Stimulated activated CD8-positive, alpha-beta memory T cell treated with anti-CD3 and anti-CD28 coated beads, Interleukin-15, amount 100 ng/mL, for 48 hours (primary cell): ENCODE measurements around the gene ITSN2.
"Not testable (repeated sequence)": the region's sequence is repeated elsewhere in the genome, so short reads cannot be mapped to it uniquely, and the experiment has no call there.

Experiments used
- DNase-seq, 2 donors: peaks; one replicate each; pipeline ENCODE4 v3.0.0-alpha.2; 2020; ENCODE audit warnings: low read depth in 2 of 2

ITSN2 gene

DNA sequence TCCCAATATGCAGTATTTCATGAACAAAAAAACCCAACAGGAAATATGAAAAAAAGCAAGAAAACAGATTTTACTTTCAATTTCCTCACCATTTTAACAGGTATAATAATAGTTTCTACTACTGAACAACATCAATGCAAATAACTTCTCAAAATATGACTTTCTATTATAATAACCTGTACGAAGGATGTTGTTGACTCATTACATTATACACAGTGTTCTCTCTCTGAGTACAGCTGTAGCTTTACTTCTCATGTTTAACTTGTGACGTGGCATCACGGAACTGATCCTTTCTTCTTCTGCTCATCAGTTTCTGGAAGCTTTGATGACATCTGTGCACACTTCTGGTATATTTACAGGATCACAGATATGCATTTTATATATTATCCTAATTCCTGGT is 145.5 kb downstream of the ITSN2 start:
- DNase-seq: no peak

DNA sequence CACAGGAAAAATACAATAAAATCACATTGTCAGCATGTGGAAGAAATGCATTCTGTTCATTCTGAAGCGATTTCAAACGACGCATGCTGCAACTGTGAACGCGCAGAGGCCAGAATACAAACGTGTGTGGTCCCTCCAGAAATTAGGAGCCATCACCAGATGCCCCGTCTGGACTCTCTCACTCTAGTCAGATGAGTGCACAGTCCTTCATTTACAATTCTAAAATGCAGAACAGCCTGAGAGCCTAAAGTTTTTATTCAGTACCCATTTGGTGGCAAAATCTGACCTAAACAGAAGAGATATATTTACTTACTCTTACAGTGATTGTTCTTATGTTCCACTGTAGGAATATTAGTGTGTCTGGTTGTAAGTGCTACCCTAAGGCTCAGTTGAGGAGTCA is 148.9 kb downstream of the ITSN2 start:
- no peak for DNase-seq

DNA sequence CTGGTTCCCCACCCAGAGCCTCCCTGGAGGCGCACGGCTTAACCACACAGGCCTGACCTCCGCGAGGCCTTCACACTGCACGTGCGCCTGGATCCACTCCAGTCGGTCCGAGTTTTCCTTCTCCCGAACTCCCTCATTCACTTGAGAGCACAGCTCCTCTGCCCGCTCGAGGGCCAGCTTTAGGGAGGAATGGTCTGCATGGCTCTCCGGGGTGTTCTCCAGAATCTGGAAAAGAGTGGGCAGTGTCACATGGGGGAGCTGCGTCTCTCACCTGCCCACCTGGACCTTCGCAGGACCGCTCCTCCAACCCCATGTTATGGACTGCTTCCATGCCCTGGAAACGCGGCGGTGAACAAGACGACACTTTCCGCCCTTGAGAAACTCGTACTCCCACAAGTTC is 149.6 kb downstream of the ITSN2 start:
- no peak for DNase-seq

DNA sequence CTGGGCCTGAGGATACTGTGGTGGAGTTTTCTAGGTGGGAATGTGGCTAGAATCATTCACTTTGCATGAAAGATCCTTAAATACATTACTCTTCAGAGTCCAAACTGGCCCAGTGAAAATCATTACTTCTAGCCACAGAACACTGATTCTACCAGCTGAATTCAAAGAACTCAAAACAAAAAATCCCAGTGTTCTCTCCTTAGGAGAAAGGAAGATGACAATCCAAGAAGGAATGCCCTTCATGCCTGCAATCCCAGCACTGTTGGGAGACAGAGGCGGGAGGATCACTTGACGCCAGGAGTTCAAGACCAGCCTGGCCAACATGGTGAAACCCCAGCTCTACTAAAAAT is 150.3 kb downstream of the ITSN2 start:
- DNase-seq: no peak

DNA sequence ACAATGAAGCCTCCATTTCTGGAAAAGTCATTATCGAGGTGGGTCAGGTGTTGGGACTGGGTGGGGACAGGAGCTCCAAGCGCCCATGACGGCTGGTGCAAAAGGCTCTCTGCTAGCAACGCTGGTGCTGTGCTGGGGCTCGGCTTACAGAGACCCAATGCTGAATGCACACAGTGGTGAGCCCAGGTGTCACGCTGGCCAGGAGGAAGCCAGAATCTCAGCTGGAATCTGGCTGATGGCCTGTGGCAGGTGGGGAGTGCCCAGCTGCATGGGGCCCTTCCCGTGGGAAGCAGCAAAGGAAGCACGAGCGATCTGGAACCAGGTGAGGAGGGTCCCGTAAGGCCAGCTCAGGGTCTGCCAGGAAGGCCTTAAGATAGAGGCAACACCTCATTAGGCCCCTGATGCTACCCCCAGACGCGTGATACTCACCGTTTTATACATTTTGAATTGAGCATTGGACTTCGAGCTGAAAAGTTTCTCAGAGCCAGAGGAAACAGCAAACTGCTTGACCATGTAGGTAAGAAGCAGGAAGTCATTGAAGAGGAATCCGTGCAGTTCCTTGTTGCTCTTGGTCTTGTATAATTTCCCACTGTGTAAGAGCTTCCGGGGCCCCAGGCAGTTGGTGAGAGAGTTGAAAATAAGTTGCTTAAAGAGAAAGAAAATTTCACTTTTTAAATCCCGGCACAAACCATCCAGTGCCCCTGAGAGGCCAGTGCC is 150.8 kb downstream of the ITSN2 start:
- no peak for DNase-seq

DNA sequence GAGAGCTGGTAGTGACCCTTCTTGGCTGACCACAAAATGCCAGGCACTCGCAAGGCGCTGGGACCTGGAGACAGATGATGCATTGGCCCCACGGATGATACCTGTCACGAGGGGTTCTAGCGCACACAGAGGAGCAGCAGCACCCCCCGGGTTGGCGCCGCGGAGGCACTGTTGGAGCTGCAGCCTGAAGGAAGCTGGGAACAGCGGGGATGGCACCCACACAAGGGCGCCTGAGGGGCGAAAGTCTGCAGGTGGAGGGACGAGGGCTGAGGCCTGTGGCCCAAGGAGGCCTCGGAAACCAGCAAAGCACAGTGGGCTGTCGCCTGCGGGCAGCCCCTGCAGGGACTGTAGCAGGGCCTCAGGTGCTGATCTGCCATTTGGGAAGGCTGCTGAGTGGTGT is 151.8 kb downstream of the ITSN2 start:
- DNase-seq: no peak

DNA sequence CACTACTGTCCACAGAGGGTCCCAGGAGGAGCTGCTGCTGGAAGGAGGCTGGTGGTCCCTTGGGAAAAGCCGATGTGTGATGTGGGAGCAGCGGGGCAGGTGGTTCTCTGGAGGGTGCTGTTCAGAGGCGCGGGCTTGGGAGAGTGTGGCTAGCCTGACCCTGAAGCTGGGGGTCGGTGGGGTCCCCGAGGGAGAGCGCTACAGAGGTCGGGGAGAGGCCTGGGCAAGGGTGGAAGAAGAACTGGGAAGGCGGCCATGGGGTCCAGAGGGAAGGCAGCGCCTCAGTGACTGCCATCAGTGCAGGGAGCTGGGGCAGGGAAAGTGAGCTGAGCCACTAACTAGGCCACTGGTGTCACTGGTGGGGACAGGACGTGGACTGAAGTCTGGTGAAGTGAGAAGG is 153.0 kb downstream of the ITSN2 start:
- no peak for DNase-seq

DNA sequence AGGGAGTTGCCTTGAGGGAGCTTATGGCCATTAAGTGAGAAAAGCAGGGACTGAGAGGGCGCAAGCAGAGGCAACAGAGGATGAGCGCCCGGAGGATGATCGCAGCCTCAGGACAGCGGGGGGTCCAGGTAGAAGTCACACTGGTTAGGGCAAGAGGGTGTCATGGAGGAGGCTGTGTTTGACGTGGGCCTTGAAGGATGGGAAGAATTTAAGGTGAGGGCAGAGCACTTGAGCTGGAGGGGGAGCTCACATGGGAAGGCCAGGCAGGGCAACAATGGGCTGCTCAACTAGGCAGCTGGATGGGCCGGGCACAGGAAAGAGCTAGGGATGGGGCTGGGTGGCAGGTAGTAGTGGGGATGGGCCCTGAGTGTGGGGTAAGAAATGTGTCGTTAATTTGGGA is 153.6 kb downstream of the ITSN2 start:
- DNase-seq: no peak

DNA sequence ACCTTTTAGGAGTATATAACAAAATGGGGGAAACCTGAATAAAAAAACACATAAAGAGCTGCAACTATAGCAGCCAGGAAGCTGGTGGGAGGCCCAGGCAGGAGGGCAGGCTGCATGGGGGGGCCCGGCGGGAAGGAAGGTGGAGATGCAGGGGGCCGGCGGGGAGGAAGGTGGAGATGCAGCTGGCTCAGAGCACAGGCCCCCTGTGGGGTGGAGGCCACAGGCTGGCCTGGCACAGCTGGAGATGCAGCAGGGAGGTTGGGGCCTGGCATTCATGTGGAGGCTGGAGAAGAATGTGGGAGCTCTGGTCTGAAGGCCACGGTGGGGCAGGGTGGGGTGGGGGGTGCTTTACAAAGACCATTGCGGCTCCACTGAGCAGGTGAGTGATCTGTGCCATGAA is 154.1 kb downstream of the ITSN2 start:
- no peak for DNase-seq

DNA sequence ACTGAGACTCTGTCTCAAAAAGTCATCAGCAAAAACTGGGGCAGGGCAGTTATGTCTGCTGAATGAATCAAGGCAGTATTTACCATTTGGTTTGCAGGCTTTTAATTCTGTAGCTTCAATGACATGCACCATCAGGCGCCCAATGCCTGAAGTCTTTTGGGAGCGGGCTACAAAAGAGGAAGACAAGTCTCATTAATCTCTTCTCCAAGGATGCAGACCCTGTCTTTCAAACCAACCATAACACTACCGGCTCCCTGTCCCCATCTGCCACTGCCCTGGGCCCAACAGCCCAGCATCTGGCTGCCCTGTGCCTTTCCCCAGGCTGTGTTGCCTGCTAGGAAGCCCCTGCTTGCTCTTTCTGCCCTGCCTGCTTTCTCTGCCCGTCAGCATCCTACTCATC is 155.2 kb downstream of the ITSN2 start:
- no peak for DNase-seq

DNA sequence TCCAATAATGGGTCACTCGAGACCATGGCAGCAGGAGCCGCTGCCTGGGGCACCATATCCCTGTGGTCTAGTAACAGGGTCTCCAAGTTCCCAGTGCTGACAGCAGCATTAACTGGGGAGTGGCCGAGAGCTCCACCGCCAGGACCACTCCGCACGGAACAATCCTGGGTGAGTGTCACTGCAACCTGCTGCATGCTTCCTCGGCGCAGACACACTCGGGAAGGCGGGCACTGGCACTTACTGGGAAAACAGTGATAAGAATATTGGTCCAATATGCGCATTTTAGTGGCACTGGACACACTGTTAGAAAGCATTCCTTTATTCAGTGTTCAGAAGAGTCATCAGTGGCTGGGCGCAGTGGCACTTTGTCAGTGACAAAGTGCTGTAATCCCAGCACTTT is 155.8 kb downstream of the ITSN2 start:
- DNase-seq: no peak

DNA sequence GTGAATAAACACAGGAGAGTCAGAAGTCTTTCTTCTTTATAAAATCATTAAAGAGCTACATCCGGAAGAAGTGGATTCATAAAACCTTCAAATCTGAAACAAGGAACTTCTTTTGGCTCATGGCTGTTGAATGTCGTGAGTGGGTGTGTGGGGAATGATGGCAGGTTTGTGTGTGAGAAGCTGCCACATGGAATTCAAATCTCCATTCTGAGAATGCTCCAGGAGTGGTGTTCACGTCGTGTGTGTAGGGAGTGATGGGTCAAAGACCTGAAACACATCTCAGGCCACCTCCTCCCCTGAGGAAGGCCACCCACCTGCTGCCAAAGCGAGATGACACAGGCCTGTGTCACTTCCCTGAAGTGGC is 156.6 kb downstream of the ITSN2 start:
- DNase-seq: no peak

DNA sequence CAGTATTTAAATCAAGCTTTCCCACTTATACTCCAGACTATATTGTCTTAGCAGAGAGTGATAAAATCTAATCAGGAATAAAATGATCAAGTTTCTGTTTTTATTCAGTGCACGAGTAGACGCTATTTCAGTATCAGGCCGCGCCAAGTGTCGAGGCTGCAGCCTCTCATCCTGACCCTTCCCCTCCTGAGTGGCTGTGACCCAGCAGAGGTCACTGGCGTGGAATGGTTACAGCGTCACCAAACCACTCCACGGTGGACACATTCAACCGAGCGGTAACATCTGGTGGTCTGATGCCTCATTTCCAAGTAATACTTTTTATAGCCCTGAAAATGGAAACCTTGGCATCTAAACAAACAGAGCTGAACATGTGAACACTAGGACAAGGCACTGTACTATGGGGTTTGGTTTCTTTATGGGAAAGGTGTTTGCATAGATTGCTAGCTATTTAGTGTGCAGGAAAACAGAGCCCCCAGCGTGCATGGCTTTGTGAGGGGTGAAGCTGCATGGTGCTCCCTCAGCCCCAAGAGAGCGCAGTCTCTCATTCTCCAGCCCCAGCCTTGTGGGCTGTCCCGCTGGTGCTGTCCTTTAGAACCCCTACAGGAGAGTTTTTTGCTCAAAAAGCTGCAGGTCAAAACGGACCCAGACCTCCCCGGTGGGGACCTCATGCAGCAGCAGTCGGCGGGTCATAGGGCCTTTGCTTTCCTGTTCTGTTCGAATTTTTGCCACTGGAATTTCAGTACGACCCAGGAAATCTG is 157.1 kb downstream of the ITSN2 start:
- no peak for DNase-seq

DNA sequence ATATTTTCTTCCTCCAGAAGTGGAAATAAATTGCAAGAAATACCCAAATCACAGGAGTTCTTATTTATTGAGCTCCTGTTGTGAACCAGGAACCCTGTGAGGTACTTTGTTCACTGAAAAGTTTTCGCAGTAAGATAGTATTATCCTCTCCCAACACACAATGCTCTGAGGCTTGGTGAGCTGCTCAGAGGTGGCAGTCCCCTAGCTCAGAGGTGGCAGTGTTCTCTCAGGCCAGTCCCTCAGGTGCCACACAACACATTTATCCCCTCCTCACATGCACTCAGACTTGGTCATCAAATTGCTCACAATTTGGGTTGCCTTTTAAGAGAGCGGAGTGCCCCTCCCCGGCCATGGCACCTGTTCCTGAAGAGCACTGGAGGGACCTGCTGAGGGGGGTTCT is 159.5 kb downstream of the ITSN2 start:
- no peak for DNase-seq

DNA sequence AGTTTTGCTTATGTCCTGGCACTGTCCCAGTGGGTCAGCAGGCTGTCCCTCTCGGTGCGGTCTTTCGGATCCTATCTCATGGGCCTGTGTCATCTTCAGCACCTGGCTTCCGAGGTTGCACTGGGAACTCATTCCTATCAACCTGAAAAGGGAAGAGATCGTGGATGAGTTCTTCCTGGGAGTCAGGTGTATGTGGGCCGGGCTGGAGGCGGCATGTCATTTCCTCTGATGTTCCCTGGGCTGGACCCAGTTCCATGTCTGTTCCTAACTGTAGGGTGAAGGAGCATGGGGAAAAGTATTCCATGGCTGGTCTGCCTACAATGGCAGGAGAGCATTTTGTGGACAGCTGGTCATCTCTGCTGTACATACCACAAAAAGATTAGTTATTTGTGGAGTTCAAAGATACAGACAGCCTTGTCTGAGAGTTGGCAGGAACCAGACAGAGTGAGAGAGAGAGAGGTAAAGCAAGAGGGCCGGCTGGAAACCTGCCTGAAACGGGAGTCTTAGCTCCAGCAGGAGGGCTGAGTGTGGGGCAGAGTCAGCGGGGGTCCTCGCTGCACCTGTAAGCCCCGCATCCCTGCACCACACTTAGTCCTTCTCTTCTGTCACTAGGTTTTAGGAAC is 160.3 kb downstream of the ITSN2 start:
- DNase-seq: no peak

DNA sequence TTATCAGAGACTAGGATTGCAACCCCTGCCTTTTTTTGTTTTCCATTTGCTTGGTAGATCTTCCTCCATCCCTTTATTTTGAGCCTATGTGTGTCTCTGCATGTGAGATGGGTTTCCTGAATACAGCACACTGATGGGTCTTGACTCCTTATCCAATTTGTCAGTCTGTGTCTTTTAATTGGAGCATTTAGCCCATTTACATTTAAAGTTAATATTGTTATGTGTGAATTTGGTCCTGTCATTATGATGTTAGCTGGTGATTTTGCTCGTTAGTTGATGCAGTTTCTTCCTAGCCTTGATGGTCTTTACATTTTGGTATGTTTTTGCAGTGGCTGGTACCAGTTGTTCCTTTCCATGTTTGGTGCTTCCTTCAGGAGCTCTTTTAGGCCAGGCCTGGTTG is 163.1 kb downstream of the ITSN2 start:
- DNase-seq: not testable (repeated sequence)

DNA sequence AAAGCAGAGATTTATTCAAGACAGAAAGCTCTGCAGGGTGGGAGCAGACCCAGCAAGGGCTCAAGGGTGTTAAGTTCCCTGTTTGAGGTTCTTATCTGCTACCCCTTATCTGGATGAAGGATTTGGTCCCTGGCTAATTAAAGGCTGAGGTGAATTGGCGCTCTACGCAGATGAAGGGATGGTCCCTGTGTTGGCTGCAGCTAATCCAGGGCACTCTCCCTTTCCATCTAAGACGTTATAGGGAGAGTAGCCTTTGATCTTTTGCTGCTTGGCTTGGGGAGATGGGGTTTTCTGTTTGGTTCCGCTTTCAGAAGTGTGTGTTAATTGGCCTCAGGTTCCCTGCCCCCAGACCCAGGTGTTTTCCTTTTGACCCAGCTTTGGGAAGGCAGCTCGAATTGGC is 168.5 kb downstream of the ITSN2 start:
- DNase-seq: no peak

DNA sequence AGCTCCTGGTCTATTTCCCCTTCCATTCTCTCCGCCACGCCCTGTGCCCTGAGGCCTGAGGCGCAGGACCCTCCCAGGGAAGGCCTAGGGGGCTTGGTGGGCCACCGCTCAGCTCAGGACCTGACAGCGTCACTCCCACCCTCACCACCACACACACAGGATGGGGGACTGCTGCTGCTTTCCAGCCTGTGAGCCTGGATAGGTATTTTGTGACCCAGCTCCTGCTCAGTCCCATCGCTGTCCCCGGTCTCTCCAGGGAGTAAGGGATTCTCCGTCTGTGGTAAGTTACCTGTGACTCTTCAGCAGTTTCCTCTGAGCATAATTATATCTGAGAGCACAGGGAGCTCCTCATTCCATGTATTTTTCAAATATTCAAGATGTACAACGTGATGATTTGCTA is 169.2 kb downstream of the ITSN2 start:
- DNase-seq: no peak

DNA sequence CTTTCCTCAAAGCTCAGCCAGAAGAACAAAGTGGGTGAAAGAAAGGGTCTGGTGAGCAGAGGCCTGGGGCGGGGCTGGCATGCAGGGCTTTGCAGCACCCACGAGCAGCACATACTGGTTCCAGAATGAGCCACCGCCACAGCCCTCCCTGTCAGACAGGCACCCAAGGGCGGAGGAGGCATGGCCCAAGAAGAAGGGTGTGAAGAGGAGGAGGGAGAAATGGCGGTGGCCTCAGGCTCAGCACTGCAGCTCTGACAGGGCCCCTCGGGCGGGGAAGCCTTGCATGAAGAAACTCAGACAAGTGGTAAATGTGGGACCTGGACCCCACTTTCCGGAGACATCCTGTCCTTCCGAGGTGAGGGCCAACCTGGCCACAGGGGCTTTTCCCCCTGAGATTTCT is 169.8 kb downstream of the ITSN2 start:
- no peak for DNase-seq

DNA sequence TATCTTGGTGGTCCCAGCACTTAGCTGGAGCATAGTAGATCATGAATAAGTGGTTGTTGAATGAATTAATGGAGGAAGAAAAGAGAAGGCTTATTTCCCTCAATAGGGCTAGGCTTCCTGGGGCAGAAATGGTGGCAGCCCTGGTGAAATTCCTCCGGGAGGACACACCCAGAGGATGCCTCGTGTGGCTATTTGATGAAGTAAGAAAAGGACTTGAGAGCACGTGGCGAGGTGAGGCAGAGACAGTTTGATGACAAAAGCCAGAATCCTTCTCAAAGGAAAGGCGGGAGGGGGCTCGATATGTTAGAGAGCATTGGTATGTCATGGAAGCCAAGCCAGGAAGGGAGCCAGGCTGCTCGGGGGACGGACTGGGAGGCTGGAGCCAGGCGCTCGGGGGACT is 170.8 kb downstream of the ITSN2 start:
- DNase-seq: no peak

DNA sequence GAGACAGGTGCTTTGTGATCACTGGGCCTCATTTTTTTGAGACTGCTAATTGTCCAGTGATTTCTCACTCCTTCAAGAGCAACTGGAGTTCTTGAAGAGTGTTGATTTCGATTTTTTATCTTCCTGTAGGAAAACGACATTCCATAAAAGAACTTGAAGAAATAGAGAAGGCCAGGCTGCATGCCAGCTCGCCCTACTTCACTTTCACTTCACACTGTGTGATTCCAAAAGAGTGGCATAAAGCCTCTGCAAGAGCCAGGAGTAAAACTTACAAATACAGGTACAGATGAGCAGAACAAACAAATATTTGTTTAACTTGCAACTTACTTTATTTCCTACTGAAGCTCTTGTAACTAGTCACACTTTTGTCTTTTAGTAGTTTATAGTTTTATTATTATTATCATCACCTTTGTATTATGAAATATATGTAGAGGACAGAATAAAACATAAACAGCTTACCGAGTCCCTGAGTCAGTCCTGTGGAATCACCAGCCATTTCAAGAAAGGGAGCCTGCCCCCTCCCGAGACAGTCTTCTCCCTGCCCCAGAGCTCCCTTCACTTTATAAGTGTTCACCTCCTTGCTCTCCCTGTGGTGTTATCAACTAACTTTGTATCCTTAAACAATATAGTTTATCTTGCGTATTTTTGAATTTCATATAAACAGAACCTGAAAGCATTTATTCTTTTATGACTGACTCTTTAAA is 176.8 kb downstream of the ITSN2 start:
- DNase-seq: no peak

DNA sequence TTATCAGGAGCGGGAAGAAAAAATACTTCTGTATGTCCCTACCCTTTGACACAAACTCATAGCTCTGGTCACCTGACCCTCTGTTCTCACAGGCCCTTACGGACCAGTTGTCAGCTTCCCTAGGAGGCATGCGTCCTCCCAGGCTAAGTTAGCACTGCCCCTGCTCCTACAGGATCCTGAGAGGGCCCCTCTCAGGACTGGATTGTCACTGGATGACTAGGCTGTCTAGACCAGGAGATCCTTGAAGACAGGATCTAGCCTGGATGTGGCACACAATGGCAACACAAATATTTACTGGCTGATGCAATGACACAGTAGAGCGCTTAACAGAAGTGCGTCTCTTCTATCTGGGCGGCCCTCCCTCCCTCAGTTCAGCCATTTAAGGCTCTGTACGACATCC is 177.8 kb downstream of the ITSN2 start:
- DNase-seq: no peak

DNA sequence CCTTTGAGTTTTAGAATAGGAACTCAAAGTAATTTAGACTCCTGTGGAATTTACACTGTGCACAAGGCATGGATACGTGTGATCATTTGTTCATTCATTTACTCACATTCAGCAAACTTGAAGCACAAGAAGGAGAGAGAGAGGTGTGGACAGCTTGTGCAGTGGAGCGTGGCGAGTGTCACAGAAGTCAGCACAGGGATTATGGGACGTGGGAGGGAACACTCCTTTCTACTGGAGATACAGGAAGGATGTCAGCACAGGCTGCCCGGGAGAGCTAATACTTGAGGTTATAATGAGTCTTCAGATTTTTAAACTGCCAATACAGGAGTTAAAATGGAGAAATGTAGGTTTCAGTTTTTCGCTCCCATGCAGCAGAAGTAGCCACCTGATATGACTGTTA is 178.5 kb downstream of the ITSN2 start:
- DNase-seq: no peak
